Measurements from ENCODE around the gene CPEB4. TPM values are rescaled to one million over a fixed set of nuclear protein-coding genes. Genes with fewer than 3 reads are reported as not detected.
A peak's percentile ranks its signal among the peaks of the same experiment; 100 is the strongest.

CPEB4 gene
- total and polyA plus RNA-seq, 9 of the 15 experiments (the other 6 are each of a cell fraction or from before 2014, with no cell fraction given) = 7.4 to 21.3 (median 12.4) TPM

- TF ChIP-seq MITF (IDR thresholded peaks at IDR 0.05) (no peak), ZBTB7A (IDR thresholded peaks at IDR 0.05; ENCODE audit: borderline replicate concordance, control insufficient read depth, low read depth, low read length) (peak; percentile 20; the same call in 1 of the 2 replicates), KDM1A (IDR thresholded peaks at IDR 0.05) (no peak), BRF1 (IDR thresholded peaks at IDR 0.05; ENCODE audit: borderline replicate concordance, extremely low read depth, insufficient read length) (no peak), FOXJ2 (tag; IDR thresholded peaks at IDR 0.05) (peak; percentile 4; the same call in 1 of the 2 replicates), ZNF232 (CRISPR knock-in tag; IDR thresholded peaks at IDR 0.05) (no peak), GTF2E2 (tag; IDR thresholded peaks at IDR 0.05) (0 out of 2 replicates have a peak, but pooled peaks have one; percentile 72)
- TF ChIP-seq, protein P1, sequence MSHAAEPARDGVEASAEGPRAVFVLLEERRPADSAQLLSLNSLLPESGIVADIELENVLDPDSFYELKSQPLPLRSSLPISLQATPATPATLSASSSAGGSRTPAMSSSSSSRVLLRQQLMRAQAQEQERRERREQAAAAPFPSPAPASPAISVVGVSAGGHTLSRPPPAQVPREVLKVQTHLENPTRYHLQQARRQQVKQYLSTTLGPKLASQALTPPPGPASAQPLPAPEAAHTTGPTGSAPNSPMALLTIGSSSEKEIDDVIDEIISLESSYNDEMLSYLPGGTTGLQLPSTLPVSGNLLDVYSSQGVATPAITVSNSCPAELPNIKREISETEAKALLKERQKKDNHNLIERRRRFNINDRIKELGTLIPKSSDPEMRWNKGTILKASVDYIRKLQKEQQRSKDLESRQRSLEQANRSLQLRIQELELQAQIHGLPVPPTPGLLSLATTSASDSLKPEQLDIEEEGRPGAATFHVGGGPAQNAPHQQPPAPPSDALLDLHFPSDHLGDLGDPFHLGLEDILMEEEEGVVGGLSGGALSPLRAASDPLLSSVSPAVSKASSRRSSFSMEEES (CRISPR knock-in tag; IDR thresholded peaks at IDR 0.05) = no peak
Measured at GRCh38 chr5:173888473-173889131, 453 bp downstream of the CPEB4 start (continued).
